PC-9 (cell line): ENCODE data around the gene ANKRD63. TPM values are rescaled to one million over a fixed set of nuclear protein-coding genes. Genes with fewer than 3 reads are reported as not detected.

Experiments used
- BruUV-seq: library from RNA; stranded (reverse); fragments of 400-500 nt; replicated peaks from 2 replicates; lab custom pipeline; 2021; lab: Mats Ljungman, UMichigan
- CTCF ChIA-PET: fragments of 300-600 bp; sonication (Branson Sonifier 250); formaldehyde crosslinking; loops from one replicate; lab custom pipeline; 2022; ENCODE audit warnings: antibody characterized with exemption; lab: Charles Lee
- POLR2A ChIA-PET: fragments of 300-600 bp; sonication (Branson Sonifier 250); formaldehyde crosslinking; loops from one replicate; lab custom pipeline; 2022; ENCODE audit warnings: antibody characterized with exemption; ENCODE audit not compliant: unreplicated experiment; lab: Charles Lee
- DNase-seq, 2 experiments: peaks; one replicate each; pipeline versions ENCODE4 v3.0.0 to v3.0.0-alpha.2; 2015 to 2022; ENCODE audit warnings: mixed read lengths in 1 of 2
- H2AFZ ChIP-seq: fragments of 200-600 bp; sonication (generic); 2 replicates; pipeline ENCODE4 v1.8.1; 2017; ENCODE audit warnings: antibody characterized with exemption
- H3F3A ChIP-seq: fragments of 200-600 bp; sonication (generic); 2 replicates; pipeline ENCODE4 v1.8.1; 2017; ENCODE audit warnings: antibody characterized with exemption, mild to moderate bottlenecking, low read depth; ENCODE audit not compliant: insufficient read depth
- H3K27ac ChIP-seq: fragments of 200-600 bp; sonication (generic); 2 replicates; pipeline ENCODE4 v1.6.1; 2016; ENCODE audit warnings: mixed run types
- H3K27me3 ChIP-seq: fragments of 200-600 bp; sonication (generic); 2 replicates; pipeline ENCODE4 v1.6.1; 2016; ENCODE audit warnings: low read depth, mixed run types; ENCODE audit not compliant: insufficient read depth
- H3K36me3 ChIP-seq: fragments of 200-600 bp; sonication (generic); 2 replicates; pipeline ENCODE4 v1.6.1; 2016; ENCODE audit warnings: low read depth, mixed run types
- H3K4me1 ChIP-seq: fragments of 200-600 bp; sonication (generic); replicated peaks from 2 replicates; pipeline ENCODE4 v1.6.1; 2016; ENCODE audit warnings: mixed run types; ENCODE audit not compliant: insufficient read depth
- H3K4me2 ChIP-seq: fragments of 200-600 bp; sonication (generic); 2 replicates; pipeline ENCODE4 v1.6.1; 2017; ENCODE audit warnings: mixed run types
- H3K4me3 ChIP-seq: fragments of 200-600 bp; sonication (generic); 2 replicates; pipeline ENCODE4 v1.6.1; 2016; ENCODE audit warnings: mixed run types
- H3K79me2 ChIP-seq: fragments of 200-600 bp; sonication (generic); 2 replicates; pipeline ENCODE4 v1.6.1; 2017; ENCODE audit warnings: low read depth, mixed run types
- H3K9me2 ChIP-seq: fragments of 200-600 bp; sonication (generic); 2 replicates; pipeline ENCODE4 v1.8.1; 2017; ENCODE audit warnings: mild to moderate bottlenecking; ENCODE audit not compliant: insufficient read depth
- H3K9me3 ChIP-seq: fragments of 200-600 bp; sonication (generic); 2 replicates; pipeline ENCODE4 v1.8.1; 2016; ENCODE audit warnings: low read depth; ENCODE audit not compliant: insufficient read depth
- H4K20me1 ChIP-seq: fragments of 200-600 bp; sonication (generic); 2 replicates; pipeline ENCODE4 v1.8.1; 2017; ENCODE audit not compliant: insufficient read depth
- EZH2 ChIP-seq: fragments of 200-600 bp; sonication (generic); IDR thresholded peaks from 2 replicates; pipeline ENCODE4 v1.8.0; 2017; ENCODE audit warnings: antibody characterized with exemption, low read depth
- intact Hi-C: fragments of 100-400 bp; cut with micrococcal nuclease; formaldehyde crosslinking; loops from one replicate; pipeline ENCODE4 v1.10.0; 2022; ENCODE audit not compliant: unreplicated experiment
- total RNA-seq: library from RNA; stranded (reverse); gene quantifications from 2 replicates; pipeline ENCODE4 v1.2.3, GENCODE V29; 2021
- TF ChIP-seq, protein P1 (sequence below): fragments of 200-600 bp; sonication (generic); conservative IDR thresholded peaks from 2 replicates; pipeline ENCODE4 v1.6.1; 2017; ENCODE audit warnings: mixed run types, antibody characterized with exemption, mild to moderate bottlenecking, moderate library complexity

ANKRD63 gene
- total RNA-seq, 1 experiment from 2014 or later: not detected

DNA sequence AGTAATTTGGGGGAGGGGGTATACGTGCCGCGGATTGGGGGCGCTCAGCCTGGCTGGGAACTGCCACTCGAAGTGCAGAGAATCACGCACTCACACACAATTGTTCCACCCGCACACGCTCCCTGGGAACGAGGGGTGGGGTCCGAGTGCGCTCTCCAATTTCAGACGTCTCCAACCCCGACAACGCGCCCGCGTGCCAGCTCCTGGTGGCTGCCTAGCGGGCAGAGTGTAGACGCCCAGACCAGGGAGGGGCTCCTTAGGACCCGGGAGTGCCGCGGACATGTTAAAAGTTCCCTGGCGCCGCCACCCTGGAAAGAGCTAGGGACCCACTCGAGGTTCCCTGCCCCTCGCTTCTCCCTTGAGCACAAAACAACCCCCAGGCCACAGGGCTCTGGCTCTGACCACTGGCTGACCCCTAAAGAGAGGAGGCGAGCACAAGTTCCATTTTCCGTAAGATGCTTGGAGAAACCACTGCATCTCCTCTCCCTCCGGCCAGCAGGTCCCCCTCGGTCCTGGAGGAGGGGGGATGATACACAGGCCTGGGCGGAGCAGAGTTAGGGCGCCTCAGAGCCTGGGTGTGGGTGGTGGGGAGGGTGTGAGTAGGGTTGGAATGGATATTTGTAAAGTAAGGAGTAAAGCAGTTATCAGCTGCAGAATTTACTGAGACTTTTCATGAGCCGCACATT is 894 bp upstream of the ANKRD63 start:
- H3K4me3 ChIP-seq: no peak overlapping the region
- H3K9me2 ChIP-seq: no peaks in the 10 kb centered on the region
- no peaks in the 10 kb centered on the region for H3F3A ChIP-seq
- no peak for TF ChIP-seq EZH2
- TF ChIP-seq, protein P1, sequence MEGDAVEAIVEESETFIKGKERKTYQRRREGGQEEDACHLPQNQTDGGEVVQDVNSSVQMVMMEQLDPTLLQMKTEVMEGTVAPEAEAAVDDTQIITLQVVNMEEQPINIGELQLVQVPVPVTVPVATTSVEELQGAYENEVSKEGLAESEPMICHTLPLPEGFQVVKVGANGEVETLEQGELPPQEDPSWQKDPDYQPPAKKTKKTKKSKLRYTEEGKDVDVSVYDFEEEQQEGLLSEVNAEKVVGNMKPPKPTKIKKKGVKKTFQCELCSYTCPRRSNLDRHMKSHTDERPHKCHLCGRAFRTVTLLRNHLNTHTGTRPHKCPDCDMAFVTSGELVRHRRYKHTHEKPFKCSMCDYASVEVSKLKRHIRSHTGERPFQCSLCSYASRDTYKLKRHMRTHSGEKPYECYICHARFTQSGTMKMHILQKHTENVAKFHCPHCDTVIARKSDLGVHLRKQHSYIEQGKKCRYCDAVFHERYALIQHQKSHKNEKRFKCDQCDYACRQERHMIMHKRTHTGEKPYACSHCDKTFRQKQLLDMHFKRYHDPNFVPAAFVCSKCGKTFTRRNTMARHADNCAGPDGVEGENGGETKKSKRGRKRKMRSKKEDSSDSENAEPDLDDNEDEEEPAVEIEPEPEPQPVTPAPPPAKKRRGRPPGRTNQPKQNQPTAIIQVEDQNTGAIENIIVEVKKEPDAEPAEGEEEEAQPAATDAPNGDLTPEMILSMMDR: no peak
- no peak overlapping the region for H2AFZ ChIP-seq
- no TSS peak for BruUV-seq
- H3K4me2 ChIP-seq: no peak overlapping the region
- POLR2A ChIA-PET: no interaction called here
- H3K36me3 ChIP-seq: no peaks in the 10 kb centered on the region
- H4K20me1 ChIP-seq: no peaks in the 10 kb centered on the region
- intact Hi-C loops: loop anchor here (5.0 kb wide), 1 partner anchor 39 kb away; the partner anchor contains the start of gene INAFM2
- H3K9me3 ChIP-seq: no peaks in the 10 kb centered on the region
- H3K79me2 ChIP-seq: no peaks in the 10 kb centered on the region
- H3K4me1 ChIP-seq: no peaks in the 10 kb centered on the region
- no peaks in the 10 kb centered on the region for H3K27me3 ChIP-seq
- CTCF ChIA-PET: interaction anchor here (0.7 kb wide), 2 partner anchors 23 to 85 kb away, joined by 3 to 14 read pairs; no protein-coding TSS in a partner anchor
- no peak overlapping the region for H3K27ac ChIP-seq
- DNase-seq: no peak

DNA sequence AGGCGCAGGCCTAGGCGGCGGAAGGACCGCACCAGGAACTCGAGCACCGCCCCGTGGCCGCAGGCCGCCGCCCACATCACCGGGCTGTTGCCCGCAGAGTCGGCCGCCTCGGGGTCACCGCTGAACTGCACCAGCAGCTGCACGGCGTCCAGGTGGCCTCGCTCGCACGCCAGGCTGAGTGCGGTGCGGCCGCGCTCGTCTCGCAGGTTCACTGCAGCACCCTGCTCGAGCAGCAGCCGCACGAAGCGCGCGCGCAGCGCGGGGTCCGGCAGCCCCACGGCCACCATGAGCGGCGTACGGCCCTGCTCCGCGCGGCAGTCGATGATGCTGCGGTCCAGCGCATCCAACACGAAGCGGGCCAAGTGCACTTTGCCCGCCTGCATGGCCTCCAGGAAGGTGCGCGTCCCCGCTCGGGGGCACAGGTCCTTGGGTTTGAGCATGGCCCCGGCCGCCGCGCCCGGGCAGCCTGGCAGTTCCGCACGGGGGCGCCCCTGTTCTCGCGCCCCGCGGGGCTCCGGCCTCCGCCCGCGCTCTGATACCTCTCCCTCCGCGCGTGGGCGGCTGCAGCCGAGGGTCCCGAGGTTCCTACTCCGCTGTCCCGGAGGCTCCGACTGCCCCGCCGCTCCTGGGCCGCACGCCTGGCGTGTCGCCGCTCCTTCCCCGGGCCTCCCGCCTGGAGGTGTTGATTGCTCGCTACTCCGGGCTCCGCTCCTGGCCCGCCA is 556 bp downstream of the ANKRD63 start:
- Histone ChIP-seq H3K9me2 (no peaks in the 10 kb centered on the region), H3K4me3 (peak overlapping the region; percentile 62), H3K27ac (no peak overlapping the region), H3K4me2 (peak overlapping the region; percentile 86), H3K9me3 (no peaks in the 10 kb centered on the region), H3K36me3 (no peaks in the 10 kb centered on the region), H3F3A (no peaks in the 10 kb centered on the region), H3K79me2 (no peaks in the 10 kb centered on the region), H3K27me3 (no peaks in the 10 kb centered on the region), H4K20me1 (no peaks in the 10 kb centered on the region), H2AFZ (peak overlapping the region; percentile 77), H3K4me1 (no peaks in the 10 kb centered on the region)
- BruUV-seq: no TSS peak
- intact Hi-C loops: loop anchor here (5.0 kb wide), 1 partner anchor 40 kb away; the partner anchor contains the start of gene INAFM2
- TF ChIP-seq EZH2: no peak
- TF ChIP-seq, protein P1: no peak; the same call in 1 of the 2 replicates
- POLR2A ChIA-PET: no interaction called here
- CTCF ChIA-PET: no interaction called here
- DNase-seq: peak in 1 of 2 experiments; percentile 54

DNA sequence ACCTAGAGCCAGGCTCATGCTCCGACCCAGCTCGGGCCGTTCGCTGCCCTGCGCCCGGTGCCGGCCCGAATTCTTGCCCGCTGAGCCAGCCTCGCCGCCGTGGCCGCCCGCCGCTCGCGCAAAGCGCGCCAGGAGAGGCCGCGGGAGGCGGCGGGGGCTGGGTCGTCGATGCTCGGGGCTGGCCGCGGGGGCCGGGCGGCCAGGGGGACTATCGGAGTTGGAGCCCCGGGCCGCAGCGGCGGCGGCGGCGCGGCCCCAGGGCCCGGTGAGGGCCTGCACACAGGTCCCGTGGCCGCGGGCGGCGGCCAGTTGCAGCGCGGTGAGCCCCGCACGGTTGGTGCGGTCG is 1.1 kb downstream of the ANKRD63 start:
- H3K27ac ChIP-seq: no peak overlapping the region
- ChIA-PET POLR2A (no interaction called here), CTCF (no interaction called here)
- H2AFZ ChIP-seq: no peak overlapping the region
- intact Hi-C loops: loop anchor here (5.0 kb wide), 1 partner anchor 41 kb away; the partner anchor contains the start of gene INAFM2
- H3K4me1 ChIP-seq: no peaks in the 10 kb centered on the region
- H3K79me2 ChIP-seq: no peaks in the 10 kb centered on the region
- peak overlapping the region; percentile 86 for H3K4me2 ChIP-seq
- no peaks in the 10 kb centered on the region for H3F3A ChIP-seq
- no peak overlapping the region for H3K4me3 ChIP-seq
- no peaks in the 10 kb centered on the region for H3K9me2 ChIP-seq
- no peaks in the 10 kb centered on the region for H3K36me3 ChIP-seq
- BruUV-seq: no TSS peak
- H3K9me3 ChIP-seq: no peaks in the 10 kb centered on the region
- H3K27me3 ChIP-seq: no peaks in the 10 kb centered on the region
- H4K20me1 ChIP-seq: no peaks in the 10 kb centered on the region
- TF ChIP-seq, protein P1: no peak
- no peak for DNase-seq
